NCI-H524 (cell line): ENCODE data around the gene ELOA.
A peak's percentile ranks its signal among the peaks of the same experiment; 100 is the strongest.
"Not testable (repeated sequence)": the region's sequence is repeated elsewhere in the genome, so short reads cannot be mapped to it uniquely, and the experiment has no call there.

ENCODE experiments used
- DNase-seq, 2 experiments: peaks; one replicate each; lab custom pipeline; 2025; lab: John Stamatoyannopoulos, UW

ELOA gene

DNA sequence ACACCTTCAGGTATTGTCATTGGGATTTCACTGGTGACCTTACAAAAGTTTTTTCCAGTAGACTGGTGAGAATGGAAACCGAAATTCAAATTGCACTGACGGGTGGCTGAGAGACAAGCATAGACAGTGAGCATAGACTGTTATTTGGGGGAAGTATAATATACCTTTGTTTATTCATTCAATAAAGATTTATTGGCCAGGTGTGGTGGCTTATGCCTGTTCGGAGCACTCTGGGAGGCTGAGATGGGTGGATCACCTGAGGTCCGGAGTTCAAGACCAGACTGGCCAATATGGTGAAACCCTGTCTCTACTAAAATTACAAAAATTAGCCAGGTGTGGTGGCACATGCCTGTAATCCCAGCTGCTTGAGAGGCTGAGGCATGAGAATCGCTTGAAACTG, 10.0 kb upstream of the ELOA start:
- not testable (repeated sequence) for DNase-seq

DNA sequence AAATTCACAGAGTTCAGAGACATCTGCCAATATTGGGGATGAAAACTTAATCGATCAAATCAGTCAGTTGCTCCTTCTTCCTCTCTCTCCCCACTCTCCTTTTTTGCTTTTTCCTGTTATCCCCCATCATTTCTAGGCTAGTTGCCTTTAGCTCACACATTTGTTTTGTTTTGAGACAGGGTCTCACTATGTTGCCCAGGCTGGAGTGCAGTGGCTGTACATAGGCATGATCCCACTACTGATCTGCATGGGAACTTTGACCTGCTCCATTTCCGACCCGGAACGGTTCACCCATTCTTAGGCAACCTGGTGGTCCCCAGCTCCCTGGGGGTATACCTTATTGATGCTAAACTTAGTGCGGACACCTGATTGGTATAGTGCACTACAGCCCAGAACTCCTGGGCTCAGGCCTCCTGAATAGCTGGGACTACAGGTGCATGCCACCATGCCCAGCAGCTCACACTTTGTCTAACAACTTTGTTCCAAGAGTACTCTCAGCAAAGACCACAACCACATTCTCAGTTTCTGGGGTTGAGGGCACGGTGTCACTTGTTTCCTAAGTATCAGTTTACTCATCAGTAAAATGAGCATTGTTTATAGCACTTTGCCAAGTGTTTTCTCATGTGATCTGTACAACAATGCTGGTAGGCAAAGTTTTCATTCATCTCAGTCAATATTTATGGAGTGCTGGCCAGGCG, 6.7 kb upstream of the ELOA start:
- DNase-seq, result no peak

DNA sequence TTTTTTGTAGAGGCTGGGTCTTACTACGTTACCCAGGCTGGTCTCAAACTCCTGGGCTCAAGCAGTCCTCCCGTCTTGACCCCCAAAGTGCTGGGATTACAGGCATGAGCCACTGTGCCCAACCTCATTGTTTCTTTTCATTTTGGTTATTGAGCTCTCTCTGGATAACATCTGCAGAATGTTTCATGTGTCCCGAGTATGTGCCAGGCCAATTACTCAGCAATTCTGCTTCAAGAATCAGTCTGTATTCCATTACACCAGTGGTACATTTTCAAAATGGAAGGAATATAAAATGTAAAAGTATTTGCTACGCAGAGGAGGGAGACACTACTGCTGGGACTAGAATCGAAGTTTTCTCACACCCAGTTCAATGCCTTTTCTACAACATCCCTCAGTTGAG, 1.7 kb upstream of the ELOA start:
- DNase-seq, result no peak

DNA sequence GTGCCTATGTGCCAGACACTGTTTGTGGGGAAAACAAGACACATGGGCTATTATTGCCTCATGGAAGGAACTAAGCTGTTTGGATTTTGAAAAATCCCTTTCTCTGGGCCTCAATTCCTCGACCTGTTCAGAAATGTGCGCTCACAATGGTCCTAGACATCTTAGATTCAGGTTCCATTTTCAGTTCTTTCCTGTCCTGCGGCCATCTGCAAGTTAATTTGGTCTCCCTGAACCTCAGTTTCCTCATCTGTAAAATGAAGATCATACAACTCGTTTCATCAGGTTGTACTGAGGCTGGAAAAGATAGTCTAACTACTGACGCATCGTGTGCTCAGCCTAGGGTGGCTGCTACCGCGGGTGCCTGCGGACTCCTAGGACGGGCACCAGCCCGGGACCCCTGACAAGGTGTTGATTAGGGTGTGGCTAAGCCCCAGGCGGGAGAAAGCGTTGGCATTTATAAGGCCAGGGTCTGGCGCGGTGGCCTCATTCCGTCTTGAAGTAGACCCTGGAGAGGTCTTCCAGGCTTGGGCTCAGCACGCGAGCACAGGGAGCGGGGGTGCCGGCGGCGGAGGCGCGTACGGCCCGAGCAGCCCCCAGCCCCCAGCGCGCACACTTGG, 493 bp upstream of the ELOA start:
- peak in 1 of 2 experiments; percentile 54 for DNase-seq

DNA sequence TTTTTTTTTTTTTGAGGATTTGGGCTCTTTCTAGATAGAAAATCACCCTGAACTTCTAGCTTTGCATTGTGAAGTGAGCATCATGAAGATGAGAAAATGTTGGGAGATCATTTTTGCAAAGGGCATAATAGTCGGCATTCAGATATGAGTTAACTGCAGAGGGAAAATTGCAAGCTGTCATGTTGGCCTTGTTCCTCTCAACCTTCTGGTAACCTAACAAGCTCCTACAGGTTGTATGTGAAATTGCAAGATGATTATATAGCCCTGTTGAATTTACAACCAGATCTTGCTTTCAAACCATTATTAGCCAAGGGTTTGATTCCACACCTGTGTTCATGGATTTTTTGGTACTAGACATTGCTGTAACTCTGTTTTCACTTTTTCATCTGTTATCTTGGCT, 2.2 kb downstream of the ELOA start:
- DNase-seq, result peak in 1 of 2 experiments; percentile 34

DNA sequence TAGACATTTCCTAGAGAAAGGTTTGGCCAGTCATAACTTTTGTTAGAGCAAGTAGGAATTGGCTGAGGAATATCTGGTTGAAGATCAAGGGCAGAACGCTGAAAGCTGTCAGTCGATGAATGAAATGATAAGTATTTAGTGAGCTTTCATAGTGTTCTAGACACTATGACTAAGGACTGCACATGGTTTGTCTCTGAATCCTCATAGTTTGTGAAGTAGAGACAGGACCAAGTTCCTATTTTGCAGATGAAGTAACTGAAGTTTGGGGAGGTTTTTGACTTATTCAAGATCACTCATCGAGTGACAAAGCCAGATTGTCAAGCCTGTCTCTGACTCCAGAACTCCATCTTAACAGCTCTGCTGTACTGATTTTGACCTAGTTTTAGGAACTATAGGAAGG, 4.7 kb downstream of the ELOA start:
- no peak for DNase-seq

DNA sequence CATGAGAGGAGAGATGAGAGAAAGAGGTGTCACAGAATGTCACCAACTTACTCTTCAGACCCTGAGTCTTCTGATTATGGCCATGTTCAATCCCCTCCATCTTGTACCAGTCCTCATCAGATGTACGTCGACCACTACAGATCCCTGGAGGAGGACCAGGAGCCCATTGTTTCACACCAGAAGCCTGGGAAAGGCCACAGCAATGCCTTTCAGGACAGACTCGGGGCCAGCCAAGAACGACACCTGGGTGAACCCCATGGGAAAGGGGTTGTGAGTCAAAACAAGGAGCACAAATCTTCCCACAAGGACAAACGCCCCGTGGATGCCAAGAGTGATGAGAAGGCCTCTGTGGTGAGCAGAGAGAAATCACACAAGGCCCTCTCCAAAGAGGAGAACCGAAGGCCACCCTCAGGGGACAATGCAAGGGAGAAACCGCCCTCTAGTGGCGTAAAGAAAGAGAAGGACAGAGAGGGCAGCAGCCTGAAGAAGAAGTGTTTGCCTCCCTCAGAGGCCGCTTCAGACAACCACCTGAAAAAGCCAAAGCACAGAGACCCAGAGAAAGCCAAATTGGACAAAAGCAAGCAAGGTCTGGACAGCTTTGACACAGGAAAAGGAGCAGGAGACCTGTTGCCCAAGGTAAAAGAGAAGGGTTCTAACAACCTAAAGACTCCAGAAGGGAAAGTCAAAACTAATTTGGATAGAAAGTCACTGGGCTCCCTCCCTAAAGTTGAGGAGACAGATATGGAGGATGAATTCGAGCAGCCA, 8.0 kb downstream of the ELOA start:
- peak in 1 of 2 experiments; percentile 30 for DNase-seq

DNA sequence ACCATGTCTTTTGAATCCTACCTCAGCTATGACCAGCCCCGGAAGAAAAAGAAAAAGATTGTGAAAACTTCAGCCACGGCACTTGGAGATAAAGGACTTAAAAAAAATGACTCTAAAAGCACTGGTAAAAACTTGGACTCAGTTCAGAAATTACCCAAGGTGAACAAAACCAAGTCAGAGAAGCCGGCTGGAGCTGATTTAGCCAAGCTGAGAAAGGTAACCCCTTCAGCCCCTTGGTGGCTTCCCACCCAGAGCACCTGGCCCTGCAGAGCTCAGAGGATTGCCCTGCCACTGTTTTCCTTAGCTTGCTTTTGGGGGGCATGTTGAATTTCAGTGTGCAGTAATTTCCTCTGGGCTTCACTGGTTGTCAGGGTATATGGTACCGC, 8.5 kb downstream of the ELOA start:
- no peak for DNase-seq

DNA sequence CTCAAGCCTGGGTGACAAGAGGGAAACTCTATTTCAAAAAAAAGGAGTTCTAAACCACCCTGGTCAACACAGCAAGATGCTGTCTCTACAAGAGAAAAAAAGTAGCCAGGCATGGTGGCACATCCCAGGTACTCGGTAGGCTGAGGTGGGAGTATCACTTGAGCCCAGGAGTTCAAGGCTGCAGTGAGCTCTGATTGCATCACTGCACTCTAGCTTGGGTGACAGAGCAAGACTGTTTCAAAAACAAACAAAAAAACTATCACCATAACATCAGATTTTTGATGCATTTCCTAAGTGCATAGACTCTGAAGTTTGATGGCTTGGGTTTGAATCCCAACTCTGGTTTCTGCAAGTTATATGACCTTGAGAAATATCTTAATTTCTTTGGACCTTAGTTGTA, 9.6 kb downstream of the ELOA start:
- no peak for DNase-seq

DNA sequence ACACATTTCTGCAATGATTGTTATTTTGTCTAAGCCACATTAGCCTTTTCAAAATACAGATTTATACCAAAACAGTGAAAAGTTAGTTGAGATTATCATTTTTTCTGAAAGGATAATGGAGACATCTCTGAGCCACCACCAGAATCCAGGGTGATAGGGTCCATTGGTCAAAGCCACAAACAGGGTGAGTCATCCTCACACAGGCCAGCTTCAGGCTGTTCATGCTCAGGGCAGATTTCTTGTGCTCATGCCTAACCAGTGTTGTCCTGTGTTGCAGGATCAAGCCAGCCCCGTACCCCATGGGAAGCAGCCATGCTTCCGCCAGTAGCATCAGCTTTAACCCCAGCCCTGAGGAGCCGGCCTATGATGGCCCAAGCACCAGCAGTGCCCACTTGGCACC, 13.4 kb downstream of the ELOA start:
- DNase-seq, result no peak

DNA sequence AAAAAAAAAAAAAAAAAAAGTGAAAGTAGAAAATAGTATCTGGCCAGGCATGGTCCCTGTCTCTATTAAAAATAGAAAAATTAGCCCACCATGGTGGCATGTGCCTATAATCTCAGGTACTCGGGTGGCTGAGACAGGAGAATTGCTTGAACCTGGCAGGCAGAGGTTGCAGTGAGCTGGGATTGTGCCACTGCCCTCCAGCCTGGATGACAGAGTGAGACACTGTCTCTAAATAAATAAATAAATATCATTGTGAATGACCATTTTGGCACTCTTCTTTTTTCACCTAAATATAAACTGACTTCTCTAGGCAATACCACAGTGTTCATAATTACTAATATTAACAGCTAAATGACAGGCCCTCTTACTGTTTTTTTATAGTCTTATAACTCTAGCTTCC, 14.5 kb downstream of the ELOA start:
- DNase-seq, result no peak

DNA sequence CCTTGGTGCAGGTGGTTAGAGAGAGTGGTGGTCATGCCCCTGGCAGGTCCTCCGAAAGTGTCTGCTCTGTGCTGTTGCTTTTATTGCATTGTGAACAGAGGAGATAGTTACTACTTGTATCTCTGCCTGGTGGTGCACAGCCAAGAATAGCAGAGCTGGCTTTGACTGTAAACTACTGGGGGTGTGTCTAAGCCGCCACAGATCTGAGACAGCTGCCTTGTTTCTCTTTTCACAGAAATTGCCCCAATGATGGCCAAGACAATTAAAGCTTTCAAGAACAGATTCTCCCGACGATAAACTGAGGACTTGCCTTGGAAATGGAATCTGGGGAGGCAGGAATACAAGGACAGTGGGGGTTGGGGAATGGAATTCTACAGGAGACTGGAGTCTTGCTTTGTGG, 16.0 kb downstream of the ELOA start:
- no peak for DNase-seq

DNA sequence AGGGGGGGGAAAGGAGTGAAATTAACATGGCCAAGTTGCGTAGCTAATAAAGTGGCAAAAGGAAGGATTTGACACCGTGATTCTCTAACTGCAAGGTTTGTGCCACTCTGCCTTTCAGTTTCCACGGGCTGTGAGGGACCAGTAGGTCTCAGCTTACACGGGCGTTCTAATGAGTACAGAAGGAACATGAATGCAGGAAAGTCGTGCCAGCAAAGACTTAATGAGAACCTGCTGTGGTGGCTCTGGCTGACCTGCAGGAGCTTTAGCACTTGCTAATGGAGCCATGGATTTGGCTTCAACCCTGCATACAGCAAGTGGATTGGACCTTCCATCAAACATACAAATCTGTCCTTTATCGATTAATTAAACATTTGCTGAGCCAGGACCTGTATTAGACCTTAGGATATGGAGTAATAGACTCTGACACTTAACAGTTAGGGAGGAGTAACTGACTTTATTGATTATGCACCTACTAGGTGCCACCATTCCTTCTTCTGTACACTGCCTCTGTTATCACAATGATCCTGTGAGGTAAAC, 19.8 kb downstream of the ELOA start:
- DNase-seq, result no peak

DNA sequence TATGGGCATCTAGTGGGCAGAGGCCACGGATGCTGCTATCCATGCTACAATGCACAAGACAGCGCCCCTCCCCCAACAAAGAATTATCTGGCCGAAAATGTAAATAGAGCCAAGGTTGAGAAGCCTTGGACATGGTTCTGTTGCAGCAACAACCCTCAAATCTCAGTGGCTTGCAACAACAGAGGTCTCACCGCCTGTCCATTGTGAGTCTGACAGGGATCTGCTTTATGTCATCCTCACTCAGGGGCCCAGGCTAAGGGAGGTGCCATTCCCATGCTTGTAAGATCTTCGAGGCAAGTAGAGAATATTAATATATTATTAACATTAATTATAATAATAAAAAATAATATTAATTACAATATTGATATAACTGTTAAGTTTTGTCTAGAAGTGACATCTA, 25.5 kb downstream of the ELOA start:
- DNase-seq, result no peak

DNA sequence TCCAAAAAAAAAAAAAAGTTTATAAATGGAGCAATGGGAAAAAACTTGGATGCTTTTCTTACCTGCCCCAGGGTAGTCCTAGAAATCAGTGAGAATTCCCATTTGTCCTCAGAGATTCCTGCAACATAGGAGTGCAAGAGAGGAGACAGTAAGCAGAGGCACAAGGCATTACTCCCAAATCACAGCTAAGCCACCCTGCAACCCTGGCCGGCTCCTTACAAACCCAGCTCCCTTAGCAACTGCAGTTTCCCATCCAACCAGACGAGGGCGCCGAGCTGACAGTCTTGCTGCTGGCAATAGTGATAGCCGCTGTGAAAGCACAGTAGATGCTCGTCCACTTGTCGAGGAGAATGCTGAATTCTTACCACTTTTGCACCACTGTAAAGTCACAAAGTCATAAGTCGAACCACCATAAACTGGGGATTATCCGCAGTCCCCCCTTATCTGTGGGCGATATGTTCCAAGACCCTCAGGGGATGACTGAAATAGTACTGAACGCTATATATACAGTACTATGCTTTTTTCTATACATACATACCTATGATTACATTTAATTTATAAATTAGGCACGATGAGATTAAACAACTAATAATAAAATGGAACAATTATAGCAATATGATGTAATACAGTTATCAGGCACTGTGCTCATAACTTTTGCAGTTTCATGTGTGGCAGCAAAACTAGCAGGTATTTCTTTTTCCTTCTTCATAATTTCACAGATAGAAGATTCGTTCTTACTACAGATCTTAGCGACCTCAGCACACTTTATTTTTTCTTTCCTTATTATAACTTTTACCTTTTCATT, 29.0 kb downstream of the ELOA start:
- peak; percentile 11 to 75 for DNase-seq

DNA sequence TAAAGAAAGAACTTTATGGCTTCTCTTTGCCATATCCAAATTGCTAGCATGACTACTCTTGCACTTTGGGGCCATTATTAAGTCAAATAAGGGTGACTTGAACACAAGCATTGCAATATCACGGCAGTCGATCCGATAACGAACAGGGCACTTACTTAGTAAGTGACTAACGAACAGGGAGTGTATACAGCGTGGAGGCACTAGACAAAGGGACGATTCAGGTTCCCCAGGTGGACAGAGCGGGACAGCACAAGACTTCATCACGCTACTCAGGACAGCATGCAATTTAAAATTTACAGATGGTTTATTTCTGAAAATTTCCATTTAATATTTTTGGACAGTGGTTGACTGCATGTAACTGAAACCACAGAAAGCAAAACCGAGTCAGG, 29.6 kb downstream of the ELOA start:
- DNase-seq, result no peak

DNA sequence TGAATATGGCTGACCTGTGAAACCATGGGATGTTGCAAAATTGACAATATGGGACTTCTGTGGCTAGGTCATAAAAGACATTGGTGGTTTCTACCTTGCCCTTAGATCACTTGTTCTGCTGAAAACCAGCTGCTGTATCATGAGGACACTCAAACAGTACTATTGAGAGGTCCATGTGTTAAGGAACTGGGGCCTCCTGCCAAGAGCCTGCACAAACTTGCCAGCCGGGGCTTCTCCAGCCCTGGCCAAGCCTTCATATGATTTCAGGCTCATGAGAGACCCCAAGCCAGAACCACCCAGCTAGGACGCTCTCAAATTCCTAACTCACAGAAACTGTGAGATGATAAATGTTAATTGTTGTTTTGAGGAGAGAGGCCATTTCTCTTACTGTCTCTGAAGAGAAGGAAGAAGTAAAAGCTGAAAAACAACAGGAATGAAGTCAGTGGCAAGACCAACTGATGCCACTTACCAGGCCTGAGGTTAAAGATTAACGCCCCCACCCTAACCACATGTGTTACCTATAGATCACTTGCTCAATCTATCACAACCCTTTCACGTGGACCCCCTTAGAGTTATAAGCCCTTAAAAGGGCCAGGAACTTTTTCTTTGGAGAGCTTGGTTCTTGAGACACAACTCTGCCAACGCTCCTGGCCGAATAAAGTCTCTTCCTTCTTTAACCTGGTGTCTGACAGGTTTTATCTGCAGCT, 31.1 kb downstream of the ELOA start:
- DNase-seq, result no peak

DNA sequence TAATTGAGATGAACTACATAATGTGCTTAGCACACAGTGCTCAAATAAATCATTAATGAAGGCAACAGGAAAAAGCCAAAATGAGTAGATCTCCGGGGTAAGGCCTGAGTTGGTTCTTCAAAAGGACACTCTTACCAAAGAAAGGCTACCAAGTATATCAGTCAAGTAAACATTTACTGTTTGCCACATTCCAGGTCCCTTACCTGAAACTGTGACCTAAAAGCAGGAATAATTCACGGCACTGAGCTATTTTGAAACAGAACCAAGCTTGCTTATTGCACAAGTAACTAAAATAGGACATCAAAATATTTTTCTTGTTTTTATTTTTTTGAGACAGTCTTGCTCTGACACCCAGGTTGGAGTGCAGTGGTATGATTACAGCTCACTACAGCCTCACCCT, 32.9 kb downstream of the ELOA start:
- DNase-seq, result no peak

DNA sequence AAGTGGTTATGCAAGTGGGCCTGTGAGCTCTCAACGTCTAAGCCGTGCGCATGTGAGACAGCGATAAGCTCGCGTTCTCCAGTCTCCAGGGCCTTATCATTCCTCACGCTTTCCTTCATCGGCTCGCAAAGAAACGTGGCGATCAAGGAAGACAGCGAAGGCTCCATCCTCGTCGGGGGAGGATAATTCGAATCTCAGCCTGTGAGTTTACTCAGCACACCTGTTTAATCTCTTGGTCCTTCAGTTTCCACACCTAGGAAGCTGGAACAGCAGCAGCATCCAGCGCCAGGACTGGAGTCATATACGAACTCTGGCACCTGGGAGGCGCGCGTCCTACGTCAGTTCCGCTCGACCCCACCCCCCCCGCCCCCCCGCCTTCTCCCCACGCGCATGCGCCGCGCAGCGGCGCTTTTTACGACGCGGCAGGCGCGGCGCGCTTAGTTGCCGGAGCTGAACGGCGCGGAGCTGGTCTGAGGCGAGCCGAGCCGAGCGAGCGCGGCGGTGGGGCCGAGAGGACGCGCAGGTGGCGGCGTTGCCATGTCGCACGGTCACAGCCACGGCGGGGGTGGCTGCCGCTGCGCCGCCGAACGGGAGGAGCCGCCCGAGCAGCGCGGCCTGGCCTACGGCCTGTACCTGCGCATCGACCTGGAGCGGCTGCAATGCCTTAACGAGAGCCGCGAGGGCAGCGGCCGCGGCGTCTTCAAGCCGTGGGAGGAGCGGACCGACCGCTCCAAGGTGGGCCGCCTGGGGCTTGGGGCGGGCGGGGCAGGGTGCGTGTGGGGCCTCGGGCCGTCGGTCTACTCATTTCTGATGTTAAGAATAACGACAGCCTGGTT, 34.9 kb downstream of the ELOA start, which contains the start of gene PITHD1:
PITHD1 (plus strand) TSS at position 440 of the 836 bp plus-strand sequence; CDS start at position 538, 98 bp downstream.
- peak; percentile 66 to 84 for DNase-seq

DNA sequence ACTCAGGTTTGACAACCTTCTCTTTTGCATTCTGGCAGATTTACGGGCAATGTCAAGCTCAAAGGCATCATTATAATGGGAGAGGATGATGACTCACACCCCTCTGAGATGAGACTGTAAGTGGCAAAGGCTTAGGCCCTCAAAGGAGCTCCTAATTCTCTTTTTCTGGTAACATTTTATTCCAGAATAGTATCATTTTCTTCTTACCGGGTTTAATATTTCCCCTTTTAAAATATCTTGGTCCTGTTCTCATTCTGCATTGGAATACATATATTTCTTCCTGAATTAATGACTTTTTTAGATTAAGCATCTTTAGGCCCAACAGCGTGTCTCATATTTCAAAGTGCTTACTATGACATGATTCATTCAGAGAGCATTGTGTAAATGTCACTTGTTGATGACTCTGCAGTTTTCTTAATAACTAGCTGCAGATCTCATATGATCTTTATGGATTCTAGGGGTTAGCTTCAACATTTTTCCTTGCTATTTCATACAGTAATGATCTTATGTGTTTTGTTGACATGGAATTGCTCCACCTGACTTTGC, 36.6 kb downstream of the ELOA start:
- no peak for DNase-seq
